CD14-positive monocyte (primary cell): ENCODE measurements around the gene MYCBP. TPM values are rescaled to one million over a fixed set of nuclear protein-coding genes. Genes with fewer than 3 reads are reported as not detected.

Source experiments
- DNase-seq, 3 donors: peaks; one replicate each; pipeline ENCODE4 v3.0.0-alpha.2; 2011 to 2022
- H2AFZ ChIP-seq: 2 replicates; pipeline ENCODE4 v1.6.0; 2012; ENCODE audit warnings: mild to moderate bottlenecking, low read depth, low read length, inconsistent platforms; ENCODE audit not compliant: insufficient read depth, poor library complexity, severe bottlenecking
- H3K27ac ChIP-seq, 2 donors: 1 replicate in 1 of 2; 2 replicates in 1 of 2; pipeline ENCODE4 v1.5.1; 2012 to 2013; ENCODE audit warnings: low read length in 2 of 2, control low read depth in 1 of 2, inconsistent platforms in 1 of 2, low read depth in 1 of 2, mild to moderate bottlenecking in 1 of 2
- H3K27me3 ChIP-seq, 2 donors: one replicate each; pipeline versions ENCODE4 v1.6.0 to v1.6.1; 2011 to 2013; ENCODE audit warnings: low read length in 2 of 2; ENCODE audit not compliant: control insufficient read depth in 2 of 2, insufficient read depth in 2 of 2
- H3K36me3 ChIP-seq, 2 donors: replicated peaks in 1 of 2; 1 replicate in 1 of 2; 2 replicates in 1 of 2; pipeline versions ENCODE4 v1.5.1 to v1.6.1; 2012 to 2013; ENCODE audit warnings: low read length in 2 of 2, control low read depth in 1 of 2, inconsistent platforms in 1 of 2, mild to moderate bottlenecking in 1 of 2; ENCODE audit not compliant: insufficient read depth in 2 of 2, control insufficient read depth in 1 of 2
- H3K4me1 ChIP-seq, 2 donors: 1 replicate in 1 of 2; 2 replicates in 1 of 2; pipeline versions ENCODE4 v1.5.1 to v1.6.1; 2012 to 2013; ENCODE audit warnings: low read length in 2 of 2, control low read depth in 1 of 2, inconsistent platforms in 1 of 2, mild to moderate bottlenecking in 1 of 2, moderate library complexity in 1 of 2; ENCODE audit not compliant: insufficient read depth in 2 of 2, control insufficient read depth in 1 of 2
- H3K4me2 ChIP-seq: replicated peaks from 2 replicates; pipeline ENCODE3; 2012; ENCODE audit warnings: low read length, moderate library complexity, mild to moderate bottlenecking; ENCODE audit not compliant: poor library complexity, severe bottlenecking; ENCODE audit errors: extremely low read depth
- H3K4me3 ChIP-seq, 3 experiments: fragments of 200-600 bp in 1 of 3; sonication (generic) in 1 of 3; replicated peaks in 1 of 3; 1 replicate in 2 of 3; 2 replicates in 1 of 3; pipeline ENCODE4 v1.5.1; 2011 to 2013; ENCODE audit warnings: low read length in 3 of 3, mild to moderate bottlenecking in 3 of 3, control low read depth in 2 of 3, low read depth in 2 of 3, inconsistent platforms in 1 of 3, moderate library complexity in 1 of 3
- H3K79me2 ChIP-seq: 2 replicates; pipeline ENCODE4 v1.6.0; 2012; ENCODE audit warnings: mild to moderate bottlenecking, control low read depth, inconsistent platforms, low read length, moderate library complexity; ENCODE audit not compliant: insufficient read depth
- H3K9ac ChIP-seq: 2 replicates; pipeline ENCODE4 v1.6.0; 2017; ENCODE audit warnings: low read length, mild to moderate bottlenecking; ENCODE audit not compliant: insufficient read depth, poor library complexity, severe bottlenecking
- H3K9me3 ChIP-seq, 2 donors: replicated peaks in 1 of 2; 1 replicate in 1 of 2; 2 replicates in 1 of 2; pipeline versions ENCODE4 v1.5.1 to v1.6.1; 2012 to 2013; ENCODE audit warnings: low read length in 2 of 2, control low read depth in 1 of 2; ENCODE audit not compliant: control insufficient read depth in 1 of 2, insufficient read depth in 1 of 2
- H4K20me1 ChIP-seq: 2 replicates; pipeline ENCODE4 v1.6.0; 2012; ENCODE audit warnings: mild to moderate bottlenecking, low read length, control low read depth, moderate library complexity; ENCODE audit not compliant: insufficient read depth
- H3K27ac Mint-ChIP-seq, 7 donors: one replicate each; pipeline ENCODE4 v1.8.0; 2020; ENCODE audit warnings: mild to moderate bottlenecking in 7 of 7, mixed read lengths in 7 of 7, moderate library complexity in 6 of 7, inconsistent platforms in 2 of 7
- H3K27me3 Mint-ChIP-seq, 3 donors: one replicate each; pipeline ENCODE4 v1.8.0; 2021 to 2022; ENCODE audit warnings: low read depth in 3 of 3, mild to moderate bottlenecking in 3 of 3, mixed read lengths in 3 of 3, moderate library complexity in 3 of 3, inconsistent platforms in 1 of 3
- H3K36me3 Mint-ChIP-seq, 2 donors: one replicate each; pipeline ENCODE4 v1.8.0; 2020; ENCODE audit warnings: mixed read lengths in 2 of 2, inconsistent platforms in 1 of 2, mild to moderate bottlenecking in 1 of 2
- H3K4me1 Mint-ChIP-seq: one replicate; pipeline ENCODE4 v1.8.0; 2020; ENCODE audit warnings: mild to moderate bottlenecking, mixed read lengths
- H3K4me3 Mint-ChIP-seq, 2 donors: one replicate each; pipeline ENCODE4 v1.8.0; 2020; ENCODE audit warnings: mild to moderate bottlenecking in 2 of 2, mixed read lengths in 2 of 2, moderate library complexity in 1 of 2
- H3K9me3 Mint-ChIP-seq, 7 donors: one replicate each; pipeline ENCODE4 v1.8.0; 2020 to 2022; ENCODE audit warnings: mixed read lengths in 7 of 7, mild to moderate bottlenecking in 6 of 7, moderate library complexity in 6 of 7, inconsistent platforms in 2 of 7
- CTCF ChIP-seq: fragments of 200-600 bp; IDR thresholded peaks from one replicate; pipeline ENCODE4 v1.8.0; 2022; ENCODE audit warnings: antibody characterized with exemption, mild to moderate bottlenecking
- WGBS: methylation state at CpG from one replicate; pipeline ENCODE4 v1.1.5; 2013; ENCODE audit warnings: missing lambda C conversion rate; ENCODE audit not compliant: insufficient coverage; 5-methylcytosine and 5-hydroxymethylcytosine counted together
- intact Hi-C, 2 donors: fragments of 100-400 bp; cut with micrococcal nuclease; formaldehyde crosslinking; loops; one replicate each; pipeline versions ENCODE4 v1.15.0 to v1.15.1; 2023
- polyA plus RNA-seq, 3 donors: library from polyadenylated mRNA; depleted of rRNA in 1 of 3; unstranded in 2 of 3; stranded (reverse) in 1 of 3; fragments of 300-500 nt in 2 of 3; fragments of >200 nt in 1 of 3; fragmentation: Illumina TruSeq in 2 of 3; gene quantifications; 1 replicate in 2 of 3; 2 replicates in 1 of 3; pipeline ENCODE4 v1.2.3, GENCODE V29; 2012 to 2021

MYCBP gene
- polyA plus RNA-seq, 3 donors: 9.3 to 92.3 (median 77.2) TPM

- no peak overlapping the region for H3K9ac ChIP-seq
- H3K4me2 ChIP-seq: no peak overlapping the region
- H3K4me1 ChIP-seq: no peaks in the 10 kb centered on the region
- no peaks in the 10 kb centered on the region for H3K9me3 ChIP-seq
- no peak for TF ChIP-seq CTCF
- Mint-ChIP-seq H3K4me1 (no peaks in the 10 kb centered on the region), H3K27me3 (no peaks in the 10 kb centered on the region), H3K4me3 (no peak overlapping the region), H3K9me3 (no peaks in the 10 kb centered on the region), H3K27ac (peak overlapping the region in 1 of 7 donors; percentile 58), H3K36me3 (peaks cover 0 to 5% of the 10 kb centered on the region in 2 donors)
- no peak overlapping the region for H3K4me3 ChIP-seq
- no peaks in the 10 kb centered on the region for H3K27me3 ChIP-seq
- DNase-seq: no peak
- no peak overlapping the region for H3K27ac ChIP-seq
- WGBS: 93% methylated on average over 6 of the region's 9 CpGs
- no peaks in the 10 kb centered on the region for H3K79me2 ChIP-seq
- no peak overlapping the region for H2AFZ ChIP-seq
- intact Hi-C loops: no loop called here
- no peaks in the 10 kb centered on the region for H3K36me3 ChIP-seq
- H4K20me1 ChIP-seq: no peaks in the 10 kb centered on the region
Measured at GRCh38 chr1:38888423-38889333, 15.5 kb upstream of the MYCBP start.

- H3K9me3 Mint-ChIP-seq: no peaks in the 10 kb centered on the region
- Histone ChIP-seq H3K9me3 (no peaks in the 10 kb centered on the region), H3K9ac (peak overlapping the region; percentile 4), H3K36me3 (no peaks in the 10 kb centered on the region), H4K20me1 (no peaks in the 10 kb centered on the region), H3K4me1 (no peaks in the 10 kb centered on the region), H2AFZ (no peak overlapping the region), H3K79me2 (no peaks in the 10 kb centered on the region), H3K27ac (no peak overlapping the region), H3K27me3 (no peaks in the 10 kb centered on the region), H3K4me3 (no peak overlapping the region), H3K4me2 (no peak overlapping the region)
- no peak for TF ChIP-seq CTCF
- H3K4me3 Mint-ChIP-seq: no peak overlapping the region
- no peak overlapping the region for H3K27ac Mint-ChIP-seq
- intact Hi-C loops: no loop called here
- no peaks in the 10 kb centered on the region for H3K36me3 Mint-ChIP-seq
- H3K4me1 Mint-ChIP-seq: no peaks in the 10 kb centered on the region
- DNase-seq: no peak
- 100% methylated on average over 2 of the region's 2 CpGs for WGBS
- H3K27me3 Mint-ChIP-seq: no peaks in the 10 kb centered on the region
Measured at GRCh38 chr1:38885092-38885491, 11.9 kb upstream of the MYCBP start.
